MCF 10A (cell line): ENCODE results near the gene RAD51B. TPM values are rescaled to one million over a fixed set of nuclear protein-coding genes. Genes with fewer than 3 reads are reported as not detected.

ENCODE experiments used
- BruUV-seq: library from RNA; stranded (reverse); fragments of 400-500 nt; replicated peaks from 2 replicates; lab custom pipeline; 2021; lab: Mats Ljungman, UMichigan
- CTCF ChIA-PET: fragments of 300-600 bp; sonication (Branson Sonifier 250); formaldehyde crosslinking; extraction: SDS; loops from one replicate; lab custom pipeline; 2021; ENCODE audit warnings: antibody characterized with exemption, inconsistent platforms; lab: Yijun Ruan, JAX
- POLR2A ChIA-PET: fragments of 300-600, 350-650 bp; sonication (Branson Sonifier 250); formaldehyde crosslinking; extraction: SDS; loops from one replicate; lab custom pipeline; 2020; ENCODE audit warnings: antibody characterized with exemption, inconsistent platforms; lab: Yijun Ruan, JAX
- DNase-seq: peaks from one replicate; pipeline ENCODE4 v3.0.0-alpha.2; 2018; ENCODE audit not compliant: unreplicated experiment
- H3K27ac Mint-ChIP-seq: one replicate; pipeline ENCODE4 v1.8.0; 2022; ENCODE audit warnings: mild to moderate bottlenecking, low read depth, mixed read lengths; ENCODE audit not compliant: unreplicated experiment
- H3K27me3 Mint-ChIP-seq: one replicate; pipeline ENCODE4 v1.8.0; 2022; ENCODE audit warnings: mixed read lengths; ENCODE audit not compliant: insufficient read depth, unreplicated experiment
- H3K36me3 Mint-ChIP-seq: one replicate; pipeline ENCODE4 v1.8.0; 2022; ENCODE audit warnings: mild to moderate bottlenecking, moderate library complexity, mixed read lengths; ENCODE audit not compliant: insufficient read depth, unreplicated experiment
- H3K4me1 Mint-ChIP-seq: one replicate; pipeline ENCODE4 v1.8.0; 2022; ENCODE audit warnings: mixed read lengths; ENCODE audit not compliant: insufficient read depth, unreplicated experiment
- H3K4me3 Mint-ChIP-seq: one replicate; pipeline ENCODE4 v1.8.0; 2022; ENCODE audit warnings: mild to moderate bottlenecking, moderate library complexity, mixed read lengths; ENCODE audit not compliant: unreplicated experiment
- H3K9me3 Mint-ChIP-seq: one replicate; pipeline ENCODE4 v1.8.0; 2022; ENCODE audit warnings: mixed read lengths; ENCODE audit not compliant: unreplicated experiment
- intact Hi-C: fragments of 100-400 bp; cut with micrococcal nuclease; formaldehyde crosslinking; loops from 2 replicates; pipeline ENCODE4 v1.14.1; 2022
- total RNA-seq: library from RNA; stranded (reverse); gene quantifications from 2 replicates; pipeline ENCODE4 v1.2.3, GENCODE V29; 2022
- TF ChIP-seq, protein P1 (sequence below): fragments of 200-600 bp; IDR thresholded peaks from one replicate; pipeline ENCODE4 v1.8.0; 2022; ENCODE audit warnings: antibody characterized with exemption, mild to moderate bottlenecking; ENCODE audit not compliant: unreplicated experiment

RAD51B gene
- total RNA-seq, 1 experiment from 2014 or later: 14.6 TPM

DNA sequence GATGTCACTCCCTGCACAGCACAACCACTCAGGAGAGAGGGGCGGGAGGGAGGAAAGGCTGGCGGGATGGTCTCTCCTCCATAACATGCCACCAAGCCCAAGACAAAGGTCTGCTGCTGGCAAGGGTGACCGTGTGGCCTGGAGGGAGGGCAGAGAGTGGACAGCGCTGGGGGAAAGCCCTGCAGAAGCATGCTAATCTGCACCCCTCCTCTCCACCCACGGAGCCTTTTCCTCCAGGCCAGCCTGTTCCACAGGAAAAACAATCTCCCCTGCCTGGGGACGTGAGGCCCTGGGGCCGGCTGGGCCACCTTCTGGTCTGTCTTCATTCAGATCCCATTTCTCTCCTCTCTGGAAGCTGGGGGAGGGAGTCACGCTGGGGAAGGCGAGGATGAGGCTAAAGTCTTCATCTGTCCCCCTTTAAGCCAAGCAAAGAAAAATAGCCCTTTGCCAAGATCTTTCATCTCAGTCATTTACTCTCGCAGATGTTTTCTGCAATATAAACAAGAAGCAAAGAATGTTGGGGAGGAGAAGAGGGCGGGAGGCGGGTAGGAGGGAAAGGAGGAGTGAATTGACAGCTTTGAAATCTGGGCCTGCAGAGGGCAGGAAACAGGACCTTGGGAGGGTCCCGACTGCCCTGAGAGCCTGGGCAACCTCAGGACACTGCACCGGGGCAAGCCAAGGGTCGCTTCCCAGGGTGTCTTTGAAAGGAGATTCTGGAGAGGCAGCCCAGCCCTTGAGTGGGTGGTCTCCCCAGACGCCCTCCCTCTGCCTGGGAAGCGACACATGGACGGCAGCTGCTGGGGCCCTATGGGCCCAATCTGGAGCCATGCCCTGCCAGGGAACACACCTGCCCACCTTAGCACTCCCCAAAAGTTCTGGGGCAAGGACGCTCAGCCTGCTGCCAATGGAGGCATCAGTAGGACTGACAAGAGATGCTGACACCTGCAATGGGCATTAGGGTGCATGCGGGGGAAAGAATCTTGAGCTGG, 839.7 kb downstream of the RAD51B start:
- H3K4me3 Mint-ChIP-seq: no peak overlapping the region
- peaks cover 7% of the 10 kb centered on the region for H3K9me3 Mint-ChIP-seq
- POLR2A ChIA-PET: interaction anchor here (1.3 kb wide), 1 partner anchor 17 kb away, joined by 3 read pairs; no protein-coding TSS in a partner anchor

DNA sequence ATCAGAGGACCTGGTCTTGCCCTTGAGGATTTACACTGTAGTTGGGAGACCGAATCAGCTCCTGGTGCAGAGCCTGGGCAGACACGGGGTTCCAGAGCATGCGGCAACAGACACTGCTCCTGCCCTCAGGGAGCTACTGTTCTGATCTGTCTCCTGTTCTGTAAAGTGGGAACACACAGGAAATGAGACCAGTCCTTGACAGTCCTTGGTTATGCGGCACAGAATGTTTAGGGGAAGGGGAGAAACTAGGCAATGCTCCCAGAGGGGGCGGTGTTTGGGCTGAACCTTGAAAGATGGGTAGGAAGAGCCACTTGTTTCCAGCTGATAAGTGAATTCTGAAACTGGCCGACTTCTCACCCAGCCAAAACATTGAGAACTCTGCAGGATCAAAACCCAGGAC, 840.9 kb downstream of the RAD51B start:
- no peak overlapping the region for H3K4me3 Mint-ChIP-seq

More for the DNA sequence above, 839.7 kb downstream of the RAD51B start:
- intact Hi-C loops: no loop called here
- no TSS peak for BruUV-seq
- Mint-ChIP-seq H3K27ac (peak overlapping the region; percentile 22), H3K36me3 (no peaks in the 10 kb centered on the region), H3K4me1 (peaks cover 11% of the 10 kb centered on the region), H3K27me3 (no peaks in the 10 kb centered on the region)
- DNase-seq: no peak
- TF ChIP-seq, protein P1, sequence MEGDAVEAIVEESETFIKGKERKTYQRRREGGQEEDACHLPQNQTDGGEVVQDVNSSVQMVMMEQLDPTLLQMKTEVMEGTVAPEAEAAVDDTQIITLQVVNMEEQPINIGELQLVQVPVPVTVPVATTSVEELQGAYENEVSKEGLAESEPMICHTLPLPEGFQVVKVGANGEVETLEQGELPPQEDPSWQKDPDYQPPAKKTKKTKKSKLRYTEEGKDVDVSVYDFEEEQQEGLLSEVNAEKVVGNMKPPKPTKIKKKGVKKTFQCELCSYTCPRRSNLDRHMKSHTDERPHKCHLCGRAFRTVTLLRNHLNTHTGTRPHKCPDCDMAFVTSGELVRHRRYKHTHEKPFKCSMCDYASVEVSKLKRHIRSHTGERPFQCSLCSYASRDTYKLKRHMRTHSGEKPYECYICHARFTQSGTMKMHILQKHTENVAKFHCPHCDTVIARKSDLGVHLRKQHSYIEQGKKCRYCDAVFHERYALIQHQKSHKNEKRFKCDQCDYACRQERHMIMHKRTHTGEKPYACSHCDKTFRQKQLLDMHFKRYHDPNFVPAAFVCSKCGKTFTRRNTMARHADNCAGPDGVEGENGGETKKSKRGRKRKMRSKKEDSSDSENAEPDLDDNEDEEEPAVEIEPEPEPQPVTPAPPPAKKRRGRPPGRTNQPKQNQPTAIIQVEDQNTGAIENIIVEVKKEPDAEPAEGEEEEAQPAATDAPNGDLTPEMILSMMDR: no peak
- CTCF ChIA-PET: interaction anchor here (0.6 kb wide), 1 partner anchor 106 kb away, joined by 3 read pairs; no protein-coding TSS in a partner anchor

DNA sequence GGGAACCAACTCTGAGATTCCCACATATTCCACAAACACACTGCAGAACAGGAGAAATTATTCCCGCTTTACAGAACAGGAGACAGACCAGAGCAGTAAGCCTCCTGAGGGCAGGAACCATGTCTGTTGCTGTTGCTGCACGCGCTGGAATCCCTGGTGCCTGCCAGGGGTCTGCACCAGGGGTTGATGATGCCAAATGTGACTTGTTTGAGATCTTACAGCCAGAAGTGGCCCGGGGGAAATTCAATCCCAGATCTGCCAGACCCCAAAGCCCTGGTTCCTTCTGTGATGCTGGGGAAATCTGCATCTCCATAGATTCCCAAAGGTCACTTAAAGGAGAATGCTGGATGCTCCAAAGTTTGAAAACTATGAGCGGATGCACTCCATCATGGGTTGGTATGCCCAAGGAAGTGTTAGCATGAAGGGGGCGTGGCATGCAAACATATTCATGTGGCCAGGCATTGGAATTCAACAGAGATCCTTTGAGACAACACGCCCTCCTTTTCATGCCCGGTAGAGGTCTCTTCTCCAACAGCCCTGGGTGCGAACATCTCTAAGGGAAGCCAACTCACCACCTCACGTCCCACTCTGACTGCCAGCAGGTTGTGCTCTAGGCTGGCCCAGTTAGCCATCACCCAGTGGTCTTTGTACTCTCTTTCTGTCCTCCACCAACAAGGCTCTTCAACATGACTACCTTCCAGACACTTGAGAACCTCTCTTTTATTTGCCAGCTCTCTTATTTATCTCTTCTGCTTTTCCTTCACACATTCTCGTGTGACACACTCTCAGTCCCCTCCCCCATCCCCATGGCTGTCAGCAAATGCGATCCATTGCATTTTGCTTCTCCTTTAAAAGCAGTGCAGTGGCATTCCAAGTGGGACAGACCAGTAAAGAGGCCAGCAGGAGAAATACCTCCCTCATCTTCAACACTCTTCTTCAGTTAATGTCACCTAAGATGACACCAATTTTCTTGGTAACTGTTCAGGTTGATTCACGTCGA, 841.9 kb downstream of the RAD51B start:
- CTCF ChIA-PET: no interaction called here

More for the DNA sequence above, 840.9 kb downstream of the RAD51B start:
- TF ChIP-seq, protein P1: no peak
- no peak for DNase-seq
- no peaks in the 10 kb centered on the region for H3K36me3 Mint-ChIP-seq
- BruUV-seq: no TSS peak
- intact Hi-C loops: no loop called here
- POLR2A ChIA-PET: interaction anchor here (0.6 to 1.3 kb wide), 2 partner anchors 16 to 254 kb away, joined by 3 read pairs; no protein-coding TSS in a partner anchor
- no peaks in the 10 kb centered on the region for H3K27me3 Mint-ChIP-seq
- CTCF ChIA-PET: interaction anchor here (0.6 kb wide), 1 partner anchor 218 kb away, joined by 3 read pairs; no protein-coding TSS in a partner anchor
- peaks cover 21% of the 10 kb centered on the region for H3K4me1 Mint-ChIP-seq
- peaks cover 7% of the 10 kb centered on the region for H3K9me3 Mint-ChIP-seq
- no peak overlapping the region for H3K27ac Mint-ChIP-seq

More for the DNA sequence above, 841.9 kb downstream of the RAD51B start:
- Mint-ChIP-seq H3K4me3 (no peak overlapping the region), H3K27ac (no peak overlapping the region), H3K4me1 (peaks cover 27% of the 10 kb centered on the region), H3K27me3 (no peaks in the 10 kb centered on the region), H3K36me3 (no peaks in the 10 kb centered on the region), H3K9me3 (peaks cover 7% of the 10 kb centered on the region)
- intact Hi-C loops: no loop called here
- TF ChIP-seq, protein P1: no peak
- no TSS peak for BruUV-seq
- no peak for DNase-seq
- POLR2A ChIA-PET: no interaction called here
